ENCODE results near the gene TPP2.

Gene TPP2

GRCh38 chr13:102596147-102597028, at the start of gene TPP2:
TPP2 (plus strand) TSS chr13:102596986; CDS start chr13:102597039, 53 bp downstream.
- peak; percentile 95 for DNase-seq (ENCODE audit: low read depth)

GRCh38 chr13:102548811-102549210, 48.0 kb upstream of the TPP2 start:
- no peak for DNase-seq (ENCODE audit: low read depth)

- no peak for DNase-seq (ENCODE audit: low read depth)
Observed at GRCh38 chr13:102550507-102550906, 46.3 kb upstream of the TPP2 start.

- no peak for DNase-seq (ENCODE audit: low read depth)
Observed at GRCh38 chr13:102555914-102556553, 40.8 kb upstream of the TPP2 start.

- DNase-seq (ENCODE audit: low read depth), result no peak
Observed at GRCh38 chr13:102556806-102557205, 40.0 kb upstream of the TPP2 start.

GRCh38 chr13:102558029-102558428, 38.8 kb upstream of the TPP2 start:
- no peak for DNase-seq (ENCODE audit: low read depth)

- DNase-seq (ENCODE audit: low read depth), result no peak
Observed at GRCh38 chr13:102561933-102562332, 34.9 kb upstream of the TPP2 start.

- DNase-seq (ENCODE audit: low read depth), result no peak
Observed at GRCh38 chr13:102563267-102563666, 33.5 kb upstream of the TPP2 start.

GRCh38 chr13:102564564-102564963, 32.2 kb upstream of the TPP2 start:
- no peak for DNase-seq (ENCODE audit: low read depth)

- DNase-seq (ENCODE audit: low read depth), result no peak
Observed at GRCh38 chr13:102566513-102566912, 30.3 kb upstream of the TPP2 start.

- DNase-seq (ENCODE audit: low read depth), result no peak
Observed at GRCh38 chr13:102567857-102568256, 28.9 kb upstream of the TPP2 start.

- DNase-seq (ENCODE audit: low read depth), result no peak
Observed at GRCh38 chr13:102569488-102569887, 27.3 kb upstream of the TPP2 start.

GRCh38 chr13:102571075-102571474, 25.7 kb upstream of the TPP2 start:
- no peak for DNase-seq (ENCODE audit: low read depth)

- no peak for DNase-seq (ENCODE audit: low read depth)
Observed at GRCh38 chr13:102572323-102572722, 24.5 kb upstream of the TPP2 start.

GRCh38 chr13:102580552-102581169, 16.1 kb upstream of the TPP2 start:
- DNase-seq (ENCODE audit: low read depth), result no peak

GRCh38 chr13:102582256-102582655, 14.5 kb upstream of the TPP2 start:
- no peak for DNase-seq (ENCODE audit: low read depth)

- DNase-seq (ENCODE audit: low read depth), result no peak
Observed at GRCh38 chr13:102584434-102584833, 12.4 kb upstream of the TPP2 start.

GRCh38 chr13:102586615-102587014, 10.2 kb upstream of the TPP2 start:
- no peak for DNase-seq (ENCODE audit: low read depth)

GRCh38 chr13:102587916-102588315, 8.9 kb upstream of the TPP2 start:
- DNase-seq (ENCODE audit: low read depth), result no peak

GRCh38 chr13:102589301-102589822, 7.4 kb upstream of the TPP2 start:
- DNase-seq (ENCODE audit: low read depth), result no peak

GRCh38 chr13:102591988-102592781, 4.6 kb upstream of the TPP2 start:
- DNase-seq (ENCODE audit: low read depth), result peak; percentile 74

GRCh38 chr13:102593466-102593865, 3.3 kb upstream of the TPP2 start:
- no peak for DNase-seq (ENCODE audit: low read depth)

Measured in stimulated activated CD8-positive, alpha-beta memory T cell treated with anti-CD3 and anti-CD28 coated beads, Interleukin-7, amount 100 ng/mL, for 24 hours (primary cell).